GM21423 (cell line): ENCODE measurements around the gene HIVEP3.

ENCODE experiments used
- ATAC-seq: cut with Tn5 transposase; IDR thresholded peaks from one replicate; pipeline ENCODE4 v1.9.1; 2021; ENCODE audit warnings: mild to moderate bottlenecking, moderate library complexity; ENCODE audit not compliant: unreplicated experiment

HIVEP3 gene

DNA sequence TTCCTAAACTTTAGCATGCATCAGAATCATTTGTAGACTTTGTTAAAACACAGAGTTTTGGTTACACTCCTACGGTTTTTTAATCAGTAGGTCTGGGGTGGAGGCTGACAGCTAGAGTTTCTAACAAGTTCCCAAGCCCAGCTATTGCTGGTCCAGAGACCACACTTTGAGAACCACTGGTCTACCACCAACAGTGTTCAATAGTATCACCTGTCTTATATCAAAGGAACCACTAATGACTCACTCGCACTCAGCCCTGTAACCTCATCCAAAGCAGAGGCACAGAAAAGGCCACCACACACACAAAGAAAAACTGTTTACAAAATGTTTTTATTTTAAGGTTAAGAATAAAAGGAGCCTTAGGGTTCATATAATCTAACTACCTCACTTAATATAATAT lies 68.7 kb downstream of the HIVEP3 start:
- no peak for ATAC-seq

DNA sequence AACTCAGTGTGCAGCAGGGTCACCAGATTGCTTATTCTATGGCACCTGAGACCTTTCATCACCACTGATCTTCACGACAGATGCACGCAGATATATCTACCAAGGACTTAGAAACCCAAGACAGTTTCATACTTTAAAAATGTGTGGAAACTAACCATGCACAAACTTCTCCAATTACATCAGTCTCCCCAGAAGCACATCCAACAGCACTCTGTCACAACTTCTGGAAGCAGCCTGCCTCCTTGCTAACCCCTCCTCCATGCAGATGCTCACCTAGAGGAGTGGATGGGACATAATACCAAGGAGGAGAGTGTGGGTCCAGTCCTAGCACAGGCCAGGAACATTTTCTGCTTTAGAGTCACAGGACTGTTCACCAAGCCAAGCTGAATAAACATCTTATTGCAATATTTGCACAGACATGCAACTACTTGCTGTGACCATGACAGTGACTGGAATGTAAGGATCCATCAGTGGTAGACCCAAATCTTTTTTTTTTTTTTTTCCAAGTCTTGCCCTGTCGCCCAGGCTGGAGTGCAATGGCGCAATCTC lies 69.4 kb downstream of the HIVEP3 start:
- no peak for ATAC-seq

DNA sequence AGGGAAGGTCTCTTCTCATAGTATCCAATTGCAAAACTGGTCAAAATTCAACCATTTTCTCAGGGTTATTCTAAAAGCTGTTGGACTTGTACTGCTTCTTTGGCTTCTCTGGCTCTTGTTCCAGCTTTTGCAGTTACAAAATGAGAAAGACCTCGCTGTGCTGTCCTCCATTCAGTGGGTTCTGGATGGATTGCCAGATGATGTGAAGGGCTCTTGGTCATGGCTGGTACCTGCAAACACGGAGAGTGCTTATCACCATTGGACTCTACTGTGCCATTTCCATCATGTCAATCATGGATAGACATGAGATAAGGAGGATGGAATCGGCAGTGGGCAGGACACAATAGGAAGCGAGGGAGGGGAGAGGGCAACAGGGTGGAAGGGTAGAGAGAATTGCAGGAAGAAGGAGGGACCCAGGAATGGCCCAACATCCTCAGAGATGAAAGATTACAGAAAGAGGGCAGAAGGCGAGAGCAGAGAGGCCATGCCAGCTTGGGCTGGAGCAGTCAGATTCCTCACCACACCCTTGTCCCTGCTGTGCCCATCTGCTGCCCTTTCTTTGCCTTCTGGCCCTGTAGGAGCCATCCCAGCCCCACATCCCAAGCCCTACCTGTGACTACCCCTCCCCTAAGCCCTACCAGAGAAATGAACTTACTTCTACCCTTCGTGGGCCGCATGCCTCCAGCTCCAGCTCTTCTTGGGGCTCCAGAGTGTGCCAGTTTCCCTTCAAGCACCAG lies 70.3 kb downstream of the HIVEP3 start:
- no peak for ATAC-seq

DNA sequence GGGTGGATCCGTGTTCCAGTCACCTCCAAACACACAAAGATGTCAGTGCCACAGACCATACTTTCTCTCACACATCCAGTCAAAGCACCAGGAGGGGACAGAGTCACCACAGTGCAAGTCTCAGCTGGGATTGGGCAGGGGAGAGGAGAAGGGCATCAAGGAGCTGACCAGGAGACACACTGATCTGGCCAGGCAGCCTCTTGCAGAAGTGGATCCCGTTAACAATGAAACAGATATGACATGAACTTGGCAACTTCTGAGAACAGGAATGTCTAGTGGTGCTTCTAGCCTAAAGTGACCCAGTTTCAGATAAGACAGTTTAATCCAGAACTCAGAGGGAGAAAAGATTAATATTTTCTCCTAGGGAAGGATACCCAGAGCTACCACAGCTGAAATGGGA lies 71.0 kb downstream of the HIVEP3 start:
- ATAC-seq = no peak

DNA sequence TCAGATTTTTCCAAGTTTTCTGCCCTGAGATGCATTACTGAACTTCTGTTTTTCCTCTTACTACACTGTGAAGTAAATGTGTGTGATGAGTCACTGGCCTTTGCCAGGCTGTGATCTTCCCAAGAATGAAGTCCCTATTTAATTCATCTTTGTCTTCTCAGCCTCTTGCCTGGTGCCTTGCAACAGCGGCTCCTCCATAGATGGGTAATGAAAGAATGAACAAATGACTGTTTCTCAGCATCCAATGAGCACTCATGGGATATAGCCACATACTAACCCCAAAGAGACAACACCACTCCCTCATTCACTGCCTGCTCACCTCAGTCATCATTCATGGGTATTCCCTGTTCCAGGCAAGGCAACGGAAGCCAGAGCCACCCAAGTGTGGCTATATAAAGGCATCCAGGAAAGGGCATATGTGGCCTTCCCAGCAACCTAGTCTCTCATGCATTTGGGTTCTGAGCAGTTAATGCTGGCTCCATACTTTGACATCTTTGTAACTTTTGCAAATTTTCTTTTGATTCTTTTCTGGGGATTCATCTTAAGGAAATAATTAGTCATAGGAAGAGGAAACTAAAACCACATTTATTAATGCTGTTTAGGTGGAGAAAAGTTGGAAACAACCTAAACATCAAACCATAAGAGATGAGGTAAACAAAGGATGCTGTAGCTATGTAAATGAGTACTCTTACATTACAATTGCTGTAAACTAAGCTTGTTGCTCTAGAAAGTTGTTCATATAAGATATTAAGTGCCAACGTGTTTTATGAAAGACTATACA lies 71.9 kb downstream of the HIVEP3 start:
- no peak for ATAC-seq

DNA sequence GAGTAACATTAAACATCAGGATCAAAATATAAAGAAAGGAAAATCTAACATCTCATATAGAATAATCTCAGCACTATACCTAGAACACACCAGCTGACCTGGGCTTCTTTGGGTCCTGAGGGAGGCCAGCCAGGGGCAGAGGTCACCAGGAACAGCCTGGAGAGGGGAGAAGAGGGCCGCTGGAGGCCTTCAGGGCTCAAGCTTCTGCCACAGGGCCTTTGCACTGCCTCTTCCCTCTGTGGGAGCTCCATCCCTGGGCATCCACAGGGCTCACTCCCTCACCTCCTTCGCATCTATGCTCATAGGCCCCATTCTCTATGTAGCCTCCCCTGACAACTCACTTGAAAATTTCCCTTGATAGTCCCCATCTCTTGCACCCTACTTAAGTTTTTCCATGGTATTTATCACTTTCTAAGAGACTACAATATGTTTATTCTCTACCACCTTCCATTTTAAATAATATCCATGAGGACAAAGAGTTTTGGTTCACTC lies 73.9 kb downstream of the HIVEP3 start:
- ATAC-seq = no peak

DNA sequence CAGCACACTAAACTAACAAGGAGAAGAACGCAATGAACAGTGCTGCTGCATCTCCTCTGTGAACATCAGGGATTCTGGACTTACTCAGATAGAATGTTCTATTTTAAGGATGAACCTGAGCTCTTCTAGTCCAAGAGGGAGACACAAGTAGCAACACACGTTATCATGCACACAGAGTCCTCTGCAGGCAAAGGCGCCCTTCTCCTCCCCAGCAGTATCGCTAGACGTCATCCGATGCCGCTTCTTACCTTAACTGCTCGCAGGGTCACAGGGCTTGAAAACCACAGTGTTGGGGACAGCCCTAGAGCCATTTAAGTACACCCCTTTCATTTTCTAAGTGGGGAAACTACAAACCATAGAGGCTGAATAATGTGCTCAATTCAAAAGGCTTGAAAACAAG lies 74.5 kb downstream of the HIVEP3 start:
- no peak for ATAC-seq

DNA sequence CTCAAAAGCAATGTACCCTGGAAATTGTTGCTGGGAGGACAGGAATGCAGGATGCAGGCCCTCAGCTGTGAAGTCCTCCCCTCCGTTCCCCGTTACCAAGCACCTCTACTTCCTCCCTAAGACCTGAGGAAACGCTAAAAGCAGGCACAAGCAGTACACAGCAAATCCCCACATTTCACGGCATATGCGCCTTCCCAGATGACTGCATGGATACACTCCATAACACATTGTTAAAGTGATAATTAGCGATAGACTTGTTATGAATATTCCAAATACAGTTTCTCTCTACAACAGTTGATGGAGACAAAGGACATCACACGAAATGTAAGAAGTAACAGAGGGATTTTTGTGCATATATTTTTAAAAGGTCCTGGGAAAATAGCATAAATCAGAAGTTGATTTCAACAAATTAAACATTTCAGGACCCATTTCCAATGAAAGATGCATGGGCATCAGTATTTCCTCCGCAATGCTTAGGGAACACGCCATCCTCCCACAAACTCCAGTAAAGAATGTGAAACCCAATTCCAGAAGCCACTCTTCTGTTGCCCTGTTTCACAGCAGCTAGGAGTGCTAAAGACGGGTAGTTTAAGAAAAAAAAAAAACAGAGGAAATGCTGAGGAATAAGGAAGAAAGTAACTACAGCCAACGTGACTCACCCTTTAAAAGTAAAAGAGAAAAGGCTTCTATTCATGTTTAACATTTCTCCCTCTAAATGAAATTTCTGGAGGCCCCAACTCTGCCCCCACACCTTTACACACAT lies 75.5 kb downstream of the HIVEP3 start:
- ATAC-seq = no peak

DNA sequence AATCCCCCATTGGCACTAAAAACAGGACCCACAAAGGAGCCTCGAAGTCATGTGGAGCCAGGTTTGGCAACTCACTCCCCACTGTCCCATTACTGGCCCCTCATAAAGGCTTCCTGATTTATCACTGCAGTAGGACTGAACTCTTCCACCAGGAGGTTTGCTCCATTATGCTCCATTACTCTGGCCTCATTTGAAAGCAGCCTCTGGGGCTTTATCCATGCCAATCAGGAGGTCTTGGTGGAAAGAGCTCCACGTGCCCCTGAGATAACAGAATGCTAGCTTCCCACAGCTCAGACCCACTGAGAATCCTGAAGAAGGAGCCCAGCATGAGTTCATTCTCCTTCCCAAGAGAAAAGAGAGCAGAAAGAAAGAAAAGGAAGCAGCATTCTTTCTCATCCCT lies 76.4 kb downstream of the HIVEP3 start:
- ATAC-seq = no peak

DNA sequence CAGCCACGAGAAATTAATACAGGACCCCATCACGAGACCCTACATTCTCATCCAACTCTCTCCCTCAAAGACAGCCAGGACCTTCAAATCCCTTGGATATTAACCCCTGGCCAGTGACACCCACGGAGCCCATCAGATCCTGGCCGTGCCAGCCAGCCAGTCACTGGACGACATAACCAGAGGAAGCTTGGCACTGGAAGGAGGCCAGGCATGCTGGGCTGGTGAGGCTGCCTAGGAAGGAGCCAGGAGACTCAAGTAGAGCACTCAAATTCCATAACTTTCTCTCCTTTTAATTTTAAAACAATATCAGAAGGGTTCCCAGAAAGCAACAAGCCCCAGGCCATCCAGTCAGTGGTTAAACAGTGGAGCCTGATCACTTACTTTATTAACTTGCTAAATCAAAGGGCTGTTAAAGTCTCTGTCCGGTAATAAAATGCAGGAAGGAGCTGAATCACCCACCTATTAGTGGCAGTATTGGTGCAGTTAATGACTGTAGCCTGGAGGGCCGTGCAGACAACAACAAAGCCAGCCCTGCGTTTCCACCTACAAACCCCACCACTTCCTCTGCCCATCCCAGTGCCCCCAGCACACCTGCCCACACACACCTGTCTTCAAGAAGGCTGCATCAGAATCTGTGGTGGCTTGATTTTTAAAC lies 78.0 kb downstream of the HIVEP3 start:
- no peak for ATAC-seq

DNA sequence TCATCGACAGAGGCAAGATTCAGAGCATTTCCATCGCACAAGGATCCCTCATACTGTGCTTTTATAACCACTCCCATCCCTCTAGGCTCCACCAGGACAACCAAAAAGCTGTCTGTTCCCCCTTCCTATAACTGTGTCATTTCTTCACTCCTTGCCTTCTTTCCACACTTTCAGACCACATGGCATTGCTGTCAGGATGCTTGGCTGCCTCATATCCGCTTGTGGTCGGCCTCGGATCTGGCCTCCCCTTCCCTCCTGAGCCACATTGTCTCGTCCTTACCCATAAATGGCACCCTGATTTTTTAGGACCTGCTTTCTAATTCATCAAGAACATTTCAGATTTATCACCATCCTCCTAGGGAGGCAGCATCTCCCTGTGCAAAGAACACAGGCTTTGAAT lies 80.5 kb downstream of the HIVEP3 start:
- no peak for ATAC-seq

DNA sequence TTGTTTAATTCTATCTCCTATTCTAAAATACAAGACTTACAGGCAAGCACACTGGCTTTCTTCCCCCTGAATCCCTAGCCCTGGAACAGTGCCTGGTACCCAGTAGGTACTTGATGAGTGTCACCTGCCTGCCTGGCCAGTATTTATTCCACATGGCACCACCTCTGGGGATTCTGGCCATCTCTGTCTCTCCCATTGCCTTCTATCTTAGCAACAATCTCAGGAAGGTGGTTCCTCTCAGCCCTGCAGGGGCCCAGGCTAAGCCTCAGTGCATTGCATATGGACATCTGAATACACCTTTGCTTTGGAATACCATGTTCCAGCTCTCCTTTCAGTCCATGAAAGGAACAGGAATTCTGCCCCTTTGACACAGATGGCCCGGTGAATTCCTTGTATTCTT lies 81.0 kb downstream of the HIVEP3 start:
- ATAC-seq = no peak

DNA sequence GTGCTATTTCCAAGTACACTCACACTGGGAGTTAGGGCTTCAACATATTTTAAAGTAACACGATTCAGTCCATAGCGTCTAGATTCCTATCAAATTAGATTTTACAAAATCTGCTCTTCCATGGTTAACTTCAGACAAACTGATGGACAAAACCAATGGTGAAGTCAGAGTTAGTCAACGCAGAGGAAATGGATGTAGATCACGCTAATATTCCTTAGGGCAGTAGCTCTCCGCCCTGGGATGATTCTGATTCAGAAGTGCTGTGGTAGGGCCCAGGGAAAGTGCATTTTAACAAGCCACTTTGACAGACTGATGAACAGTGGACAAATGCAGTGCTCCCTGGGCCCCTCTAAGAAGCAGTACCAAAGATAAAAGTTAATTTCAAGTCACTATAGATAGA lies 83.2 kb downstream of the HIVEP3 start:
- no peak for ATAC-seq

DNA sequence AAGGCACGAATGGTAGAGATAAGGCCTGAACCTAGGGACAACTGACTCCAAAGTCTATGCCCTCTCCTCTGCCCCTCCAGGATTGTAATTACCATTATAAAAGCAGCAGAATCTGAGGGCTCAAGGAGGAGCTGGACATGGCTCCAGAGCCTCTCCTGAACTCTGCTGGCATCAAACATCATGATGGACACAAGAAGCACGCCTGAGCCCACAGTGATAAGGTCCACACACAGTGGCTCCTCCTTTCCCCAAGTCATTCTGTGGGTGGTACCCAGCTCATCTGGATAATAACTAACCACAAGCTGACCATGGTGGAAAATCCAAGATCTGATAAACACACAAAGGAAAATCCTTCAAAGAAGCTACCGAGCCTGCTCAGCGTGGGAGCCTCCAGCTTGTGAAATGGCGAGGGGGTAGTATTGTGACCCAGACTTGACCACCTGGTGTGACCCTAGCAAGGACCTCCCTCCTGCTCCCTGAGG lies 85.2 kb downstream of the HIVEP3 start:
- ATAC-seq = no peak

DNA sequence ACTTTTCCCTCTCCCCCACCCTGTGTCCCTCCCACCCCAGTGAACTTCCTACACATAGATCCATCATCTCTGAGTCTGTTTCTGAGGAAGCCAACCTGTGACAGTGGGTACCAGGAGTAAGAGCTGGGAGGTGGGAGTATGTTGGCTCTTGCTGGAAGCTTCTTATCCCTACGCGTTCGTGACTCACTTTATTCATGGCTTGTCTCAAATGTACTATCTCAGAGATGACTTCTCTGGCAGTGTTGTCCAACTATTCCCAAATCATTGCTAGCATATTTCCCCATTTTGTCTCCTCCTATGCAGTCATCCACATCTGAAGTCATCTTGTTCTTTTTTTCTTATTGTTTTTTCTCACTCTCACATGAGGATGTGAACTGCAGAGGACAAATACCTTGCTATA lies 88.0 kb downstream of the HIVEP3 start:
- ATAC-seq = no peak

DNA sequence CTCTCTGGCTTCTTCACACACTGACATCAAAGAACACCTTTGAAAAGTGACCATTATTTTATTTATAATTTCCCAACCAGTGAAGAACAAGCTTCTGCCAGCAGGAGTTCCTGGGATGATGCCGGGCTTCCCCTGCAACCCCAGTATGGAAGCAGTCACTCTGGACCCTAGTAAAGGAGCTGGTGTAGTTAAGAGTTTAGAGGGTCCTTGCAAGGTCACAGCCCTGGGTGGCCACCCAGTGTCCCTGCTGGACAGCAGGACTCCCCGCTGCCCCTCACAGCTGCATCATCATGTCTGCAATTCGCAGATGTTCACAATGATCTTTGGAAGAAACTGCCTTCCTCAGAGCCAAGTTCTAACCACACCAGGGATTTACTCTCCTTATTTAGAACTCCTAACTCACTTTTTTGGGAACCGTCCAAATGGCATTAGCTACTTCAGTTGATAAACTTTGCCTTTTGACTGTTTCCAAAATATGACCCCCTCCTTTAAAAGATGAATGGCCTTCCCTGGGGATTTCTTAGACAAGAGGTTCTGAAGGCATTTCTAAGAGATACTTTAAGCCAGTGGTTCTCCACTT lies 90.6 kb downstream of the HIVEP3 start:
- ATAC-seq = no peak

DNA sequence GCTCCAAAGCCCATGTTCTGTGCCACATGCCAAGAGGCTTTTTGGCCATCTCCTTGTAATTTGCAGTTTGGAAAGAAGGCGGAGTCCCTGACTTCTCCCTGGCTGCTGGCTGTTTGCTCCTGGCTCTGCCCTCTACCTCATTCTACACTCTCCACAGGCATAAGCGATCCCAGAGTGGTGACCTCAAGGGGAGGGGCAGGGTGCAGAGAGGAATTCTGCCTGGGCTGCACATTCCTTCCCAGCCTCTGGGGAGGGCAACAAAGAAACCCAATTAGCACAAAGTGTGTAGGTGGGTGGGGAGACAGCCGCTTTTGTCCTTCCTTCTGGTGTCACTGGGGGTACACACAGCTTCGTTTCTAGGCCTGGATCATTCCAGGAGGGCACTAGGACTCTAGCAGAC lies 95.3 kb downstream of the HIVEP3 start:
- ATAC-seq = no peak

DNA sequence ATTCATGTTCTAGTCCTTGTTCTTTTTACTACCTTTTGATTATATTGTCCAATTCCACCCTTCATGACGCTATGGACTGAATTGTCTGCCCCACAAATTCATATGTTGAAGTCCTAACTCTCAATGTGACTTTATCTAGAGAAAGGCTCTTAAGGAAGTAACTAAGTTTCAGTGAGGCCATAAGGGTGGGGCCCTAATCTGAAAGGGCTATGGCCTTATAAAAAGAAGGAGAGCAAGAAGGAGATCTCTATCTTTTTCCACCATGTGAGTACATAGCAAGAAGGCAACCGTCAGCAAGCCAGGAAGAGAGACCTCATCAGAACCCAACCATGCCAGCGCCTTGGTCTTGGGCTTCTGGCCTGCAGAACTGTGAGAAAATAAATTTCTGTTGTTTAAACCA lies 95.9 kb downstream of the HIVEP3 start:
- ATAC-seq = no peak

DNA sequence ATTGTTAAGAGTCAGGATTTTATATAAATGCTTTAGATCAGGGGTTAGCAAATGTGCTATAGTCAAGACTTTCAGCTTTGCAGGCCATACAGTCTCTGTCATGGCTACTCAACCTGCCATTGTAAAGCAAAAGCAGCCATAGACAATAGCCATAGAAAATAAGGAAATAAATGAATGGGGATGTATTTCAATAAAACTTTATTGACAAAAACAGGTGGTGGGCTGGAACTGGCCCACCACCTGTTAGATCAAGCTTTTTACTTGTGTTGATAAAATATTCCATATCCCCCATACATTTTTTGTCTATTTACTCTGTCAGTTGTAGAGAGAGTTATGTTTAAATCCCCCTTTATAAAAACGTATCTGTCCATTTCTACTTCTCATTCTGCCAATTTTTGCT lies 98.9 kb downstream of the HIVEP3 start:
- ATAC-seq = no peak

DNA sequence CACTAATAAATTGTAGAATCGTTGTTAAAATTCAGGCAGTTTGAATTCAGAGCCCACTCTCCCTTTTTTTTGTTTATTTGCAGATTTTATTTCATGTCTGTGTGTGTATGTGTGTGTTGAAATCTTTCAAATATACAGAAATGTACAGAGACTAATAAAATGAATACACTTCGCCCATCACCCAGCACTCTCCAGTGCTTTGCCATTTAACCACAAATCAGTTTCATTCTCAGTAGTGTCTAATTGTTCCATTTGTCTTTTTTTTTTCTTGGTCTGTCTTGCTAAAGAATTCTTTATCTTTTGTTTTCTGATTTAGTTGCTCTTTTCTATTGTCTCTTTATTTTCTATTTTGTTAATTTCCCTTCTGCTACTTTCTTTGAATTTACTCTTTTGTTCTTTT lies 99.7 kb downstream of the HIVEP3 start:
- no peak for ATAC-seq
